ENCODE data around the gene GPR137B.
A peak's percentile ranks its signal among the peaks of the same experiment; 100 is the strongest.

The GPR137B gene

DNA sequence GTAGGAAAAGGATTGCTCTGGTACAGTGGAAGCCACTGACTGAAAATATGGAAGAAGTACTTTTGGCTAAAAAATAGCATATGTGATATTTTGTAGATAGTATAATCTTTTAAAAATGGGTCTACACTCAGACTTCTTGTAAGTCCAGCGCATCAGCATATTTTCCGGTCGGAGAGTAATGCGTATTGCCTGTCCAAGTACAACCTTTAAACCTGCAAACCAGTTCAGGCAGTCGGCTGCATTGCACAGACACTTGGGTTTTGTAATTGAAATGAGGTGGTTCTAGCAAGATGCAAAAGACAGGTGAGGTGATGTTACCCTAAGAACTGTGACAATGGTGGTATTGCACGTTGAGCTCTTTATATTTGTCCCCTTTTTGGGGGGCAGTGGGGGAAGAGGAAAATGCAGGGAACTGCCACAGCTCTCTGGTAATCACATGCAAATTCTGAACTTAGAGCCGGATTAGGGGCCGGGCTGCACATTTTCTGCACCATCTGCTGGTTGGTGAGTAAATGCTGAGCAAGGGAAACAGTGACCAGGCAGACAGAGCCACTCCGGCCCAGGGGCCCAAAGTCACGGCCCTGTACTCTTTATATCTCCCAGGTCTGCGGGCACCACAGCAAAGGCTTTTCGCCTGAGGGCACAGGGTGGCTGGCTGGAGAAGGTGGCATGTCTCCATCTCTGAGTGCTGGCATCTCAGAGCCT, 2.3 kb downstream of the GPR137B start:
- peak overlapping the region; percentile 82 for H3K4me3 ChIP-seq (ENCODE audit: low read depth, low read length)

DNA sequence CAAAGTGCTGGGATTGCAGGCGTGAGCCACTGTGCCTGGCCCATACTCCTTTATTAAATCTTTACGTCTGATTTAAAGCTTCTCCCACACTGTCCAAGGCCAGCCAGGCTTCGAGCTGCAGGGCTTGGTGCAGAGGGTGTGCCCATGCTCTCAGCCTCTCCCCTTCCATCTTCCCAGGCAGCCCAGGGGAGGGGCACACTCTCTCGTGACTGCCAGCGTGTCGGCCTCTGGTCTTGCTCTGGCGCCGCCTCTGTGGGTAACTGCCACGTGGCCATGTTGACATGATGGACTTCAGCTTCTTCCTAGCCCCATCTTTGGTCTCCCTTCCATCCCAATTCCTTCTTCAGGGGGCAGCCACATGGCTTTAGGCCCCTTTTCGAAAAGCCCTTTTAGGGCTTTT, 4.7 kb downstream of the GPR137B start:
- H3K4me3 ChIP-seq (ENCODE audit: low read depth, low read length), result no peak overlapping the region
- DNase-seq (ENCODE audit: low read depth), result no peak
- TF ChIP-seq, protein P1, sequence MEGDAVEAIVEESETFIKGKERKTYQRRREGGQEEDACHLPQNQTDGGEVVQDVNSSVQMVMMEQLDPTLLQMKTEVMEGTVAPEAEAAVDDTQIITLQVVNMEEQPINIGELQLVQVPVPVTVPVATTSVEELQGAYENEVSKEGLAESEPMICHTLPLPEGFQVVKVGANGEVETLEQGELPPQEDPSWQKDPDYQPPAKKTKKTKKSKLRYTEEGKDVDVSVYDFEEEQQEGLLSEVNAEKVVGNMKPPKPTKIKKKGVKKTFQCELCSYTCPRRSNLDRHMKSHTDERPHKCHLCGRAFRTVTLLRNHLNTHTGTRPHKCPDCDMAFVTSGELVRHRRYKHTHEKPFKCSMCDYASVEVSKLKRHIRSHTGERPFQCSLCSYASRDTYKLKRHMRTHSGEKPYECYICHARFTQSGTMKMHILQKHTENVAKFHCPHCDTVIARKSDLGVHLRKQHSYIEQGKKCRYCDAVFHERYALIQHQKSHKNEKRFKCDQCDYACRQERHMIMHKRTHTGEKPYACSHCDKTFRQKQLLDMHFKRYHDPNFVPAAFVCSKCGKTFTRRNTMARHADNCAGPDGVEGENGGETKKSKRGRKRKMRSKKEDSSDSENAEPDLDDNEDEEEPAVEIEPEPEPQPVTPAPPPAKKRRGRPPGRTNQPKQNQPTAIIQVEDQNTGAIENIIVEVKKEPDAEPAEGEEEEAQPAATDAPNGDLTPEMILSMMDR (IDR thresholded peaks at IDR 0.05; ENCODE audit: low read depth, low read length, missing control alignments), result no peak

More for the DNA sequence above, 2.3 kb downstream of the GPR137B start:
- TF ChIP-seq, protein P1 (IDR thresholded peaks at IDR 0.05; ENCODE audit: low read depth, low read length, missing control alignments), result no peak
- DNase-seq (ENCODE audit: low read depth), result no peak

DNA sequence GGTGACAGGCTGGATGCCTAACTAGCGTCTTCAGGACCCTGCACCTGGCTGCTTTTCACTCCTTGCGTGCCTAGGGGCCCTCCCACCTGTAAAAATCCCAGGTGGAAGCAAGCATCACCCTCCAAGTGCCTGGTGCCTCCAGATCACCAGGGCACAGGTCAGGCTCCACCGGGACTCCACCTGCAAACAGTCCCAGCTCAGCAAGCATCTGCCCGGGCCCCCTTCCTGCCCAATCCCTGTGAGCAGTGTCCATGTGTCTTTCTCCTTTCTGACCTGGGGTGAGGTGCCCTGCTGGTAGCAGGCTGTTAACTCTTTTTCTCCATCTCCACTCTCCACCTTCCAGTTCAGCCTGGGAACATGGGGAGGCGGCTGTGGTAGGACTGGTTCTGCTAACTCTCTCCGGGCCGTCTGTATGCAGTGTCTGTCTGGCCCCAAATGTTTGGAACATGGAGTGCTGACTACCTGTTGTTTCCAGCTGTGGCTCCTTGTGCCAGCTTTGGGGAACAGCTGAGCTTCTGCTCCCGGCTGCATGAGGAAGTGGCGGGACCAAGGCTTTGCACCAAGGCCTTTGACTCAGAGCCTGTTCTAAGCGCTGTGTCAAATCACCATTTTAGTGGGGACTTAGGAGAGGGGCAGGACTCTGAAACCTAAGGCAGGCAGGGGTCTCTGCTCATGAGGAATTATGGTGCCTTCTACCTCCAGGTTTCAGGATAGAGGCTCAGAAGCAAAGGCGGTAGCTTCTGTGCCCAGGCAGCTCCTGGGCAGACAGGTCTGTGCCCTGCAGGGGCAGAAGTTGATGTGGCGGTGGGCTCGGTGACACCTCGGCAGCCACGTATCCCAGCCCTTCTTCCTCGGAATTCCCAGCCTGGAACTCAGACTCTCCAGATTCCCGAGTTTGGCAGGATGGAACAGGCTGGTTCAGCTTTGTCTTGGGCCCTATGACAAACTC, 5.5 kb downstream of the GPR137B start:
- no peak for DNase-seq (ENCODE audit: low read depth)
- TF ChIP-seq, protein P1 (IDR thresholded peaks at IDR 0.05; ENCODE audit: low read depth, low read length, missing control alignments), result no peak
- peak overlapping the region; percentile 3 for H3K4me3 ChIP-seq (ENCODE audit: low read depth, low read length)

DNA sequence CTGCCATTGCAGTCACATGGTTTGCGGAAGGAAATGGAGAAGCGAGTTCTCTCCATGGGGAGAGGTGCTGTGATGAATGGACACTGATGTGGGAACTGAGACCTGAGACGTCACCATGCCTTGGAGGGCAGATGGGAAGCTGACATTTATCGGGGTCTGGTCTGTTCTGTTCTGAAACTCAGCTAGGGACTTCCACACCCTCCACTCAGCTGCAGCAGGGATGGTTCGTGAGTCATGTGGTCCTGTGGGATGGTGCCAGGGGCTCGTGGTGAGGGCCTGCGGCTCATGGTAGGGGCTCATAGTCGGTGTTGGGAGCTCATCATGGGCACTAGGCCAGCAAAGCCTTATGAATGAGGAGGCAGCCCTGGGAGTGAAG, 6.1 kb downstream of the GPR137B start:
- DNase-seq (ENCODE audit: low read depth), result no peak
- TF ChIP-seq, protein P1 (IDR thresholded peaks at IDR 0.05; ENCODE audit: low read depth, low read length, missing control alignments), result no peak
- peak overlapping the region; percentile 17 for H3K4me3 ChIP-seq (ENCODE audit: low read depth, low read length)

DNA sequence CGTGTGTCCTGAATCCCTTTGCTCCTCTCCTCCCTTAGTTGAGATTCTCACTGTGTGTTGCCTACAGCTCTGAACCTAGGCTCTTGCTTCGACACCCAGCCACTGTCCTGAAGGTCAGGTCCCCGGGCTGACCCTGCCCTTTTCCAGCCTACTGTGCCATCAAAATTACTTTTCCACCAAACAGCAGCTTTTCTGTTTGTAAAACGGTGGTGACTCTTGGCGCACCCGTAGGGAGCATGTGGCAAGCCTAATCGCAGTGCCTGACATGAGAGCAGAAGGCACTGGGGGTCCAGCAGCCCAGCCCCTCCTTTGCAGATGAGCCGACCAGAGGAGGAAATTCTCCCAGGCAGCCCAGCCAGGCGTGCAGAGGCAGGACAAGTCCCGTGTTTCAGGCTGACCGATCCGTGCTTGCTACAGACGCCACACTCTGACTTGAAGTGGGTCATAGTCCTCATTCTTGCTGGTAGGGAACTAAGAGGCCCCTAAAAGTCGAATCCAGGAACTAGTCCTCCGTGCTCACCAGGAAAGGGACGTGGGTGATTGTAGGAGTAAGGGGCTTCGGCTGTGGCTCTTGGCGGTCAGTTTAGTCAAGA, 6.8 kb downstream of the GPR137B start:
- DNase-seq (ENCODE audit: low read depth), result no peak
- no peak overlapping the region; the same call in none of the 2 replicates for H3K4me3 ChIP-seq (ENCODE audit: low read depth, low read length)
- TF ChIP-seq, protein P1 (IDR thresholded peaks at IDR 0.05; ENCODE audit: low read depth, low read length, missing control alignments), result no peak

DNA sequence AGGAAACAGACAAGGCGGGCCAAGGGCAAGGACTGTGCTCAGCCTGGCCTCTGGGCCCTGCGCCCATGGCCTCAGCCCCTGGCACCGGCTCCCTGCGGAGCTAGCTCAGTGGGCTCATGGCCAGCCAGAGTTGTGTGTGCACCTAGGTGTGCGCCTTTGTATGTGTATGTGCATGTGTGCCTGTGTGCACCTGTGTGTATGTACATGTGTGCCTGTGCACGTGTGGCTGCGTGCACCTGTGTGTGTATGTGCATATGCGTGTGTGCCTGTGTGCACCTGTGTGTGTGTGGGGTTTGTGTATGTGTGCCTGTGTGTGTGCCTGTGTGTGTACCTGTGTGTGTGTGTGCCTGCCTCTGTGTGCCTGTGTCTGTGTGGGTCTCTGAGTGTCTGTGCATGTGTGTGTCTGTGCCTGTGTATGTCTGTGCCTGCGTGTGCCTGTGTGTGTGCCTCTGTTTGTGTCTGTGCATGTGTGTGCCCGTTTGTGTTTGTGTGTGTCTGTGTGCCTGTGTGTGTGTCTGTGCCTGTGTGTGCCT, 7.4 kb downstream of the GPR137B start:
- no peak for DNase-seq (ENCODE audit: low read depth)
- TF ChIP-seq, protein P1 (IDR thresholded peaks at IDR 0.05; ENCODE audit: low read depth, low read length, missing control alignments), result no peak
- H3K4me3 ChIP-seq (ENCODE audit: low read depth, low read length), result peak overlapping the region; percentile 31
